Uterus (tissue), 2 donors: ENCODE data around the gene CDH4.

Source experiments
- POLR2A ChIP-seq, 2 donors: fragments of 450-650 bp; IDR thresholded peaks; one replicate each; pipeline ENCODE4 v1.6.1; 2016; ENCODE audit warnings: antibody characterized with exemption in 2 of 2, mild to moderate bottlenecking in 1 of 2, moderate library complexity in 1 of 2
- TF ChIP-seq, protein P1 (sequence below), 4 experiments: fragments of 200-600 bp in 2 of 4; fragments of 450-650 bp in 2 of 4; sonication (generic) in 2 of 4; IDR thresholded peaks; one replicate each; pipeline ENCODE4 v1.5.1; 2016 to 2019; ENCODE audit warnings: antibody characterized with exemption in 4 of 4, mild to moderate bottlenecking in 2 of 4, moderate library complexity in 1 of 4

GRCh38 chr20:61705386-61706258, 453.6 kb downstream of the CDH4 start:
- TF ChIP-seq, protein P1, sequence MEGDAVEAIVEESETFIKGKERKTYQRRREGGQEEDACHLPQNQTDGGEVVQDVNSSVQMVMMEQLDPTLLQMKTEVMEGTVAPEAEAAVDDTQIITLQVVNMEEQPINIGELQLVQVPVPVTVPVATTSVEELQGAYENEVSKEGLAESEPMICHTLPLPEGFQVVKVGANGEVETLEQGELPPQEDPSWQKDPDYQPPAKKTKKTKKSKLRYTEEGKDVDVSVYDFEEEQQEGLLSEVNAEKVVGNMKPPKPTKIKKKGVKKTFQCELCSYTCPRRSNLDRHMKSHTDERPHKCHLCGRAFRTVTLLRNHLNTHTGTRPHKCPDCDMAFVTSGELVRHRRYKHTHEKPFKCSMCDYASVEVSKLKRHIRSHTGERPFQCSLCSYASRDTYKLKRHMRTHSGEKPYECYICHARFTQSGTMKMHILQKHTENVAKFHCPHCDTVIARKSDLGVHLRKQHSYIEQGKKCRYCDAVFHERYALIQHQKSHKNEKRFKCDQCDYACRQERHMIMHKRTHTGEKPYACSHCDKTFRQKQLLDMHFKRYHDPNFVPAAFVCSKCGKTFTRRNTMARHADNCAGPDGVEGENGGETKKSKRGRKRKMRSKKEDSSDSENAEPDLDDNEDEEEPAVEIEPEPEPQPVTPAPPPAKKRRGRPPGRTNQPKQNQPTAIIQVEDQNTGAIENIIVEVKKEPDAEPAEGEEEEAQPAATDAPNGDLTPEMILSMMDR (IDR thresholded peaks at IDR 0.05): no peak
- TF ChIP-seq POLR2A (IDR thresholded peaks at IDR 0.05): no peak
